CD4-positive, alpha-beta T cell treated with Interleukin-4 for 1 hour (primary cell): ENCODE results near the gene TRRAP.

ENCODE experiments used
- DNase-seq, 2 donors: peaks; one replicate each; pipeline ENCODE4 v3.0.0-alpha.2; 2020 to 2022

TRRAP gene

GRCh38 chr7:98956469-98956868 lies 78.1 kb downstream of the TRRAP start:
- no peak for DNase-seq

- no peak for DNase-seq
These were observed 78.6 kb downstream of the TRRAP start for GRCh38 chr7:98956937-98957336.

- DNase-seq = no peak
These were observed 79.4 kb downstream of the TRRAP start for GRCh38 chr7:98957766-98958165.

GRCh38 chr7:98958968-98959367 lies 80.6 kb downstream of the TRRAP start:
- no peak for DNase-seq

- no peak for DNase-seq
These were observed 85.0 kb downstream of the TRRAP start for GRCh38 chr7:98963305-98963704.

- DNase-seq = no peak
These were observed 86.3 kb downstream of the TRRAP start for GRCh38 chr7:98964596-98964995.

- no peak for DNase-seq
These were observed 90.3 kb downstream of the TRRAP start for GRCh38 chr7:98968621-98969020.

GRCh38 chr7:98969386-98969785 lies 91.1 kb downstream of the TRRAP start:
- DNase-seq = no peak

GRCh38 chr7:98970016-98970615 lies 91.8 kb downstream of the TRRAP start:
- DNase-seq = no peak

GRCh38 chr7:98970805-98971204 lies 92.5 kb downstream of the TRRAP start:
- DNase-seq = no peak

GRCh38 chr7:98974205-98974604 lies 95.9 kb downstream of the TRRAP start:
- no peak for DNase-seq

GRCh38 chr7:98974906-98975816 lies 96.8 kb downstream of the TRRAP start:
- no peak for DNase-seq

GRCh38 chr7:98976396-98977185 lies 98.3 kb downstream of the TRRAP start:
- no peak for DNase-seq

GRCh38 chr7:98978672-98979071 lies 100.3 kb downstream of the TRRAP start:
- DNase-seq = no peak

- no peak for DNase-seq
These were observed 103.4 kb downstream of the TRRAP start for GRCh38 chr7:98981701-98982100.

GRCh38 chr7:98982686-98983085 lies 104.4 kb downstream of the TRRAP start:
- no peak for DNase-seq

- DNase-seq = no peak
These were observed 105.8 kb downstream of the TRRAP start for GRCh38 chr7:98984126-98984525.

- no peak for DNase-seq
These were observed 107.1 kb downstream of the TRRAP start for GRCh38 chr7:98985406-98985805.

- no peak for DNase-seq
These were observed 107.6 kb downstream of the TRRAP start for GRCh38 chr7:98985945-98986344.

- DNase-seq = no peak
These were observed 110.3 kb downstream of the TRRAP start for GRCh38 chr7:98988641-98989040.

- DNase-seq = no peak
These were observed 112.0 kb downstream of the TRRAP start for GRCh38 chr7:98990356-98990755.

- no peak for DNase-seq
These were observed 112.8 kb downstream of the TRRAP start for GRCh38 chr7:98991141-98991540.

GRCh38 chr7:98992076-98992475 lies 113.7 kb downstream of the TRRAP start:
- no peak for DNase-seq
